LNCaP clone FGC (cell line): Measurements from ENCODE around the gene IFT172.
A peak's percentile ranks its signal among the peaks of the same experiment; 100 is the strongest.

ENCODE experiments used
- DNase-seq: peaks from one replicate; pipeline ENCODE4 v3.0.0-alpha.2; 2011; ENCODE audit warnings: low read depth
- H3K4me3 ChIP-seq: 2 replicates; pipeline ENCODE4 v1.5.1; 2011; ENCODE audit warnings: mild to moderate bottlenecking, low read depth, low read length, control low read depth
- TF ChIP-seq, protein P1 (sequence below): IDR thresholded peaks from 2 replicates; pipeline ENCODE4 v1.5.1; 2012; ENCODE audit warnings: mild to moderate bottlenecking; ENCODE audit not compliant: control insufficient read depth, insufficient read depth; ENCODE audit errors: extremely low read depth

IFT172 gene

DNA sequence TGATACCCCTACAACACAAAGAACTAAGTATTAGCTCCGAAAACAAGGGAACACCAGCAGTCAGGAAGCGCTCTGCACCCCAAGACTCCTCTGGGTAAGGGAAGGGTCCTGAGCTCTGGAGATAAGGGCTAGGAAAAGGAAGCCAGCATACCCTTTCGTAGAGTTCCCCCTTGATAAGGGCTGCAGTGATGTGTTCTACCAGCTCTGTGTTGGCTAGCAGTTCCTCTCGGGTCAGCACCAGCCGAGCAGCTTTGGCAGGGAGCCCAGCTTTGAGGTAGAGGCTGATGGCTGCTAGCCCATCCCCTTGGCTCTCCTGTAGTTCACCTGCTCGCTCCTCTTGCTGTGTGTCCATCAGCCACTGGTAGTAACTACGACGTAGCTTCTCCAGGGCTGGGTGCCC, 28.4 kb downstream of the IFT172 start:
- peak; percentile 35 for DNase-seq
- H3K4me3 ChIP-seq: no peak overlapping the region
- TF ChIP-seq, protein P1, sequence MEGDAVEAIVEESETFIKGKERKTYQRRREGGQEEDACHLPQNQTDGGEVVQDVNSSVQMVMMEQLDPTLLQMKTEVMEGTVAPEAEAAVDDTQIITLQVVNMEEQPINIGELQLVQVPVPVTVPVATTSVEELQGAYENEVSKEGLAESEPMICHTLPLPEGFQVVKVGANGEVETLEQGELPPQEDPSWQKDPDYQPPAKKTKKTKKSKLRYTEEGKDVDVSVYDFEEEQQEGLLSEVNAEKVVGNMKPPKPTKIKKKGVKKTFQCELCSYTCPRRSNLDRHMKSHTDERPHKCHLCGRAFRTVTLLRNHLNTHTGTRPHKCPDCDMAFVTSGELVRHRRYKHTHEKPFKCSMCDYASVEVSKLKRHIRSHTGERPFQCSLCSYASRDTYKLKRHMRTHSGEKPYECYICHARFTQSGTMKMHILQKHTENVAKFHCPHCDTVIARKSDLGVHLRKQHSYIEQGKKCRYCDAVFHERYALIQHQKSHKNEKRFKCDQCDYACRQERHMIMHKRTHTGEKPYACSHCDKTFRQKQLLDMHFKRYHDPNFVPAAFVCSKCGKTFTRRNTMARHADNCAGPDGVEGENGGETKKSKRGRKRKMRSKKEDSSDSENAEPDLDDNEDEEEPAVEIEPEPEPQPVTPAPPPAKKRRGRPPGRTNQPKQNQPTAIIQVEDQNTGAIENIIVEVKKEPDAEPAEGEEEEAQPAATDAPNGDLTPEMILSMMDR: no peak

DNA sequence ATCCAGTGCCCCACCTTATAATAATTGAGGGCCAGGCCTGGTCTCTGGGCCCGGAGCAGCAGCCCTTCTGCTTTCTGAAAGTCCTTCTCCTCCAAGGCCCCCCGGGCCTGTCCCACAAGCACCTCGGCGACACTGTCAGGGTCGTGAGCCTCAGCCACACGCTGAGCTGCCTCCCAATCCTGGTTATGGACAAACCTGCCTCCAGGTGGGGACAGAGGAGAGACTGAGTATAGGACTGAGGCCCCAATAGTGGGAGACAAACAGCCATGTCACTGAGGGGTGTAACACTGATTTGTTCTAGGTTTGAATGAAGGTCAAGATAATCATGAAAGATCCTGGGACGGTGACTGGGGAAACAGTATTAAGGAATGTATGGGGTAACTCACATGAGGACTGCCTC, 35.6 kb downstream of the IFT172 start:
- TF ChIP-seq, protein P1: no peak

DNA sequence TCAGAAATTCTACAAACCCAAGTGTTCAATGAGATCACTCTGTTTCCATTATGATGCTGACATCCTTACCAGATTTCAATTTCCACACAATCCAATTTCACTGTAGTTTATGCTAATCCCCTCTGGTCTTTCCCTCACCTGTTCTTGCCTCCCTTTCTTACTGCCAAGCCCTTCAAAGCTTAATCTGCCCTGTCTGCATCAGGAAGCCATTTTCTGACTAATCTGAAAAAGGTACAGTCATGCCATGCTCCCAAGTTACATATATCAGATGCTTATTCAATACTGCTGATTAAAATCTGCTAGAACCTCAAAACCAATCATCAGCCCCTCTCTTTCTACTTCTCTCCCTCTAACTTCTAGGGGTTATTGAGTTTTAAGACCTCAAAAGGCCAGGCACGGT, 38.4 kb downstream of the IFT172 start:
- H3K4me3 ChIP-seq: no peak overlapping the region
- TF ChIP-seq, protein P1: no peak
- no peak for DNase-seq

More for the DNA sequence above, 35.6 kb downstream of the IFT172 start:
- H3K4me3 ChIP-seq: no peak overlapping the region
- no peak for DNase-seq

DNA sequence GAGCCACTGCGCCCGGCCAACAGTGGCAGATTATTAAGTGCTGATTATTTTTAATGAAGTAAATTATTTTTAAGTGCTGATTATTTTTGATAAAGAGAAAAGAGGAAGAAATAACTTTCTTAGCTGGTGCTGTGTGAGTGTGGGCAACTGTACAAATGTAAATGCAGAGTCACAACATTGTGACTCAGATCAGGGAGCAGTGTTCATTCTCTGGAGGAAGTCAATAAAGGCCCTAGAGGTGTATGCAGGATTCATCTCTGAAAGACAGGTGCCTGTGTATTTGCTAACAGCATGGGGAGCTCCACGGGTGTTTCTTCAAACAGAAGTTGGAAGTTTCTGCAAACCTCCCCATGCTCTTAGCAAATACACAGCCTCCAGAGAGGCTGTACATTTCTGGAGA, 41.2 kb downstream of the IFT172 start:
- no peak overlapping the region for H3K4me3 ChIP-seq
- TF ChIP-seq, protein P1: no peak
- DNase-seq: no peak

DNA sequence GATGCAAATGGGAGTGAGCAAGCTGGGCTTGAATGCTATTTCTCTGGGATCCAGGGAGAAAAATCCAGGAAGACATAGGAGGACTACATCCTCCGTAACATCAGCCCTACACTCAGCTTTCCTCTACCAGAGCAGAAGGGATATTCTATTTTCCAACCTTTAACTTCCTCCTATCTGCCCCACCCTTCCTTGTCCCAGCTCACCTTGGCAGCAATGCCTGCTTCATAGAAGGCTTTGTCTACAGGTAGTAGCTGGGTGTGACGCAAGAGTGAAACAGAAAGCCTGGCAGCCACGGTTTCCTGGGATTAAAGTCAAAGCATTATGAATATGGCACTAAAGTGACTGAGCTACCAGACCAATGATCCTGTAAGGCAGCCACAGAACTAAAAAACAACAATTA, 43.5 kb downstream of the IFT172 start:
- TF ChIP-seq, protein P1: no peak
- peak; percentile 67 for DNase-seq
- no peak overlapping the region for H3K4me3 ChIP-seq

DNA sequence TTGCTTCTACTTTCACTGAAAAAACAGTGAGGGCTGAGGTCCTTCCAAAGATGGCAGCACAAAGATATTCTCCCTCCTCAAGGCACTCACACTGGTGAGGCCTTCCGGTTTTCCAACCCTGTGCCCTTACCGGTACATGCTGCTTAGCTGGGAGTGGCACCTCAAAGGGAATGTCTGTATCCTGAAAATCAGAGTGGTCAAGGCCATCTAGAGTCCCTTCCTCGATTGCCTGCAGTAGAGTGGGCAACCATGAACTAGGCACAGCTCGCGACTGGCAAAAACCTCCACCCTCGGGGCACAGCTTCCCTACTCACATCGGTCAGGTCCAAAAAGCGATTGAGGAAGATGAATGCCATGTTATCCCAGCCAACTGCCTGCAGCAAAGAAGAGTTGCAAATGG, 43.9 kb downstream of the IFT172 start:
- DNase-seq: no peak
- TF ChIP-seq, protein P1: no peak
- H3K4me3 ChIP-seq: no peak overlapping the region

DNA sequence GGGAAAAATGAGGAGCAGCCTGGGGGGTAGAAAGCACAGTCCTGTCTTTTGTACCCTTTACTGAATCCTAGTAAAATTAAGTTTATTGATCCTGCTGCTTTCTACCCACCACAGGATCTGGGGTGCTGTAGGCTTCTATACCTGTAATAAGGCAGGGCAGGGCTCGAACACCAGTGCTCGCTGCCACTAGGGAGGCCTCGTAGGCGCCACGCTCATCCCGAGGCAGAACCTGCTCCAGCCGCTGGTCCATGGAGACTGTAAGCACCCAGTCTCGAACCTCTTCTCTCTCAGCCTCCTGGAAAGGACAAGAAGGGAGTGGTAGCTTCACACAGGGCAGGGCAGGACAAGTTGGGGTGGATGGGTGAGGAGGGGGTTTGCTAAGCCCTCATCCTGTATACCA, 44.4 kb downstream of the IFT172 start:
- H3K4me3 ChIP-seq: no peak overlapping the region
- TF ChIP-seq, protein P1: no peak
- no peak for DNase-seq
